Activated naive CD4-positive, alpha-beta T cell treated with anti-CD3 and anti-CD28 coated beads for 36 hours (primary cell): ENCODE data around the gene NBAS. TPM values are rescaled to one million over a fixed set of nuclear protein-coding genes. Genes with fewer than 3 reads are reported as not detected.
A peak's percentile ranks its signal among the peaks of the same experiment; 100 is the strongest.

Experiments used
- CTCF ChIA-PET: fragments of 350-600 bp; sonication (Branson Sonifier 250); formaldehyde crosslinking; loops from one replicate; lab custom pipeline; 2021; ENCODE audit warnings: antibody characterized with exemption; lab: Charles Lee
- DNase-seq: peaks from one replicate; pipeline ENCODE4 v3.0.0-alpha.2; 2020
- H3K27ac Mint-ChIP-seq: one replicate; pipeline ENCODE4 v1.8.0; 2021; ENCODE audit warnings: mild to moderate bottlenecking, mixed read lengths
- H3K27me3 Mint-ChIP-seq: one replicate; pipeline ENCODE4 v1.8.0; 2021; ENCODE audit warnings: low read depth, mixed read lengths
- H3K36me3 Mint-ChIP-seq: one replicate; pipeline ENCODE4 v1.8.0; 2021; ENCODE audit warnings: low read depth, mixed read lengths
- H3K4me1 Mint-ChIP-seq: one replicate; pipeline ENCODE4 v1.8.0; 2021; ENCODE audit warnings: low read depth, mixed read lengths
- H3K4me3 Mint-ChIP-seq: one replicate; pipeline ENCODE4 v1.8.0; 2021; ENCODE audit warnings: mild to moderate bottlenecking, moderate library complexity, mixed read lengths
- H3K9me3 Mint-ChIP-seq: one replicate; pipeline ENCODE4 v1.8.0; 2021; ENCODE audit warnings: mixed read lengths
- intact Hi-C: fragments of 100-400 bp; cut with micrococcal nuclease; formaldehyde crosslinking; loops from one replicate; pipeline ENCODE4 v1.15.1; 2023
- total RNA-seq, 2 experiments: library from RNA; stranded (reverse); gene quantifications; one replicate each; pipeline ENCODE4 v1.2.3, GENCODE V29; 2021

NBAS gene
- total RNA-seq, 2 experiments from 2014 or later = 45.5 to 46.4 TPM

DNA sequence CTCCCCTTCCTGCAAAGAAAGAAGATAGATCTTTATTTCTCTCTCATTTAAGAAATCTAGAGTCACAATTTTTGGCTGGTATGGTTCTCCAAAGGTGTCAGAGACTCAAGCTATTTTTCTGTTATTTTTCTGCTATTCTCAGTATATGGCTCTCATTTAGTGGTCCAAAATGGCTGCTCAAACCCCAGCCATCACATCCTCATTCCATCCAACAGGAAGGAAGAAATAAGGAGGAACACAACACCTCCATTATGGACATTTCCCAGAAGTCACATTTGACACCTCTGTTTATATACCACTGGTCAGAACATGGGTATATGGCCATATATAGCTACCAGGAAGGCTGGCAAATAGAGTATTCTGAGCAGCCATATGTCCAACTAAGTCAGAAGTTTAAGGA, 23.2 kb upstream of the NBAS start:
- Mint-ChIP-seq H3K4me1 (peaks cover 2% of the 10 kb centered on the region), H3K4me3 (no peak overlapping the region), H3K9me3 (no peaks in the 10 kb centered on the region), H3K27ac (no peak overlapping the region), H3K27me3 (no peaks in the 10 kb centered on the region), H3K36me3 (peaks cover 3% of the 10 kb centered on the region)
- intact Hi-C loops = no loop called here
- no peak for DNase-seq
- CTCF ChIA-PET = interaction anchor here (1.5 to 3.3 kb wide), 2 partner anchors 9 to 17 kb away, joined by 4 to 8 read pairs; no protein-coding TSS in a partner anchor

DNA sequence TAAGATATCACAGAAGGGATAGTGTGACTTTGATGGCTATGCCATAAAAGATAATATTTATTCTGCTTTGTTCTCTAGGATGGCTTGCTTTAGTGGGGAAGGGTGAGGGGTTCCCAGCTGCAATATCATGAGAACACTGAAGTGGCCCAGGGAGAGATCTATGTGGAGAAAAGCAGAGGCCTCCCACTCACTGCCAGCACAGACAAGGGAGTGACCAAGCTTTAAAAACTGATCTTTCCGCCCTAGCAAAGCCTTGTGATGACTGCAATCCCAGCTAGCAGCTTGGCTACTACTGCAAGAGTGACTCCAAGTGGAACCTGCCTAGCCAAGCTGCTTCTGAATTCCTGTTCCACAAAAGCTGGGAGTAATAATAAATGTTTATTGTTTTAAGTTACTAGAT, 22.7 kb upstream of the NBAS start:
- no peak overlapping the region for H3K27ac Mint-ChIP-seq
- DNase-seq = no peak
- no peaks in the 10 kb centered on the region for H3K36me3 Mint-ChIP-seq
- no peaks in the 10 kb centered on the region for H3K4me1 Mint-ChIP-seq
- CTCF ChIA-PET = interaction anchor here (1.5 to 3.3 kb wide), 2 partner anchors 8 to 17 kb away, joined by 4 to 8 read pairs; no protein-coding TSS in a partner anchor
- intact Hi-C loops = no loop called here
- H3K9me3 Mint-ChIP-seq = no peaks in the 10 kb centered on the region
- H3K27me3 Mint-ChIP-seq = no peaks in the 10 kb centered on the region
- no peak overlapping the region for H3K4me3 Mint-ChIP-seq

DNA sequence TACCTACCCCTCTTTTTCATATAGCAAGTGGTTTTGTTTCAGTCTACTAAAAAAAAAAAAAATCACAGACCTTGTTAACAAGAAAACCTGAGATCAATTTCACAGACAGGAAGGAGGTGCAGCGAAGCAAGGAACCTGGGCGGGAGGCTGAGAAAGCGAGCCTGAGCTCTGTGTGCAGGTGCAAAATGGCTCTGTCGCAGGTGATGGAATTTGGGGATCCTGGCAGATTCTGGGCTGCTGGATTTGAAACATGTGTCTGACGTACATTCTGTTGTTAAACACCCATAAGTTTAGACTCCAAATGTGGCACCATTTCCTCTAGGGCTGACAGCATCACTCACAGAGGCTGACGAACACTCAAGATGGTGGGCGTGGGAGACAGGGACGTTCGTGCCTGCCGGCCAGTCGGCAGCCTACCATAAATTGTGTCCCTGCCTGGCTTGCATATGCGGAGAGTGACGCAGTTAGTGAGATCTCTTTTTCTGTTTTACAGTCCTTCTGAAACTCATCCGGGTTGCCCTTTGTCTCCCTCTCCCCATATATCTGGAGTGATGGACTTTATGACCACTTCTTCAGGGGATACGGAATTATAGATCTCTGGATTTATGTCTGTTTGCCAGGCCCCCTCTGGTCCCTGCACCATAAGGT, 21.7 kb upstream of the NBAS start:
- CTCF ChIA-PET = interaction anchor here (0.6 to 3.3 kb wide), 3 partner anchors 7 to 9 kb away, joined by 4 to 8 read pairs (median 4); partner anchors contain the start of gene DDX1
- intact Hi-C loops = no loop called here
- Mint-ChIP-seq H3K4me3 (no peak overlapping the region), H3K36me3 (no peaks in the 10 kb centered on the region), H3K4me1 (no peaks in the 10 kb centered on the region), H3K9me3 (no peaks in the 10 kb centered on the region), H3K27me3 (no peaks in the 10 kb centered on the region), H3K27ac (no peak overlapping the region)
- DNase-seq = no peak

DNA sequence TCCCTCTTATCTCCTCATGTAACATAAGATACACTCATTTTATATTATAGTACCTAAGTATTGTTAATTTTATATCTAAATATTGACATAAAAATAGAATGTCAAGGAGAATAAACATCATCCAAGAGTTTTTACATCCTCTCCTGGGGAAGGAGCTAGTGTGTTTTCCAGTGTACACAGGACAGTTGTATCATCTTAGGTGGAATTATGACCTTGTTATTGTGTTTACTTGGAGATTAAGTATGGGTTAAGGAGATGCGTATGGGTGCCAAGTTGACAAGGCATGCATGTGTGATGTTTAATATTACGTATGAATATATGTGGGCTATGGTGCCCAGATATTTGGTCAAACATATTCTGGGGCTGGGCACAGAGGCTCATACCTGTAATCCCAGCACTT, 19.3 kb upstream of the NBAS start:
- H3K27ac Mint-ChIP-seq = no peak overlapping the region
- no peaks in the 10 kb centered on the region for H3K9me3 Mint-ChIP-seq
- no peaks in the 10 kb centered on the region for H3K36me3 Mint-ChIP-seq
- intact Hi-C loops = no loop called here
- H3K4me3 Mint-ChIP-seq = no peak overlapping the region
- DNase-seq = no peak
- CTCF ChIA-PET = interaction anchor here (1.0 kb wide), 1 partner anchor 20 kb away, joined by 3 read pairs; no protein-coding TSS in a partner anchor
- no peaks in the 10 kb centered on the region for H3K4me1 Mint-ChIP-seq
- no peaks in the 10 kb centered on the region for H3K27me3 Mint-ChIP-seq

DNA sequence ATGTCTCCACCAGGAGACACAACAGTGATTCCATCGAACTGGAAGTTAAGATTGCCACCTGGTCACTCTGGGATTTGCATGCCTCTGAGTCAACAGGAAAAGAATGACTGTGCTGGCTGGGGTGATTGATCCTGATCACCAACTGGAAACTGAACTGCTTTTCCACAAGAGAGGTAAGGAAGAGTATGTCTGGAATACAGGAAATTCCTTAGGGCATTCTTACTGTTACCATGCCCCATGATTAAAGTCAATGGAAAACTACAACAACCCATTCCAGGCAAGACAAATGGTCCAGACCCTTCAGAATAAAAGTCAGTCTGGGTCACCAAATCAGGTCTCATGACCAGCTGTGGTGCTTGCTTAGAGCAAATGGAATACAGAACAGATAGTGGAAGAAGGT, 18.5 kb upstream of the NBAS start:
- H3K27ac Mint-ChIP-seq = no peak overlapping the region
- no peaks in the 10 kb centered on the region for H3K36me3 Mint-ChIP-seq
- H3K4me3 Mint-ChIP-seq = no peak overlapping the region
- no peaks in the 10 kb centered on the region for H3K27me3 Mint-ChIP-seq
- H3K4me1 Mint-ChIP-seq = no peaks in the 10 kb centered on the region
- DNase-seq = no peak
- CTCF ChIA-PET = interaction anchor here (0.8 to 1.3 kb wide), 2 partner anchors 10 to 676 kb away, joined by 3 to 4 read pairs; no protein-coding TSS in a partner anchor
- intact Hi-C loops = loop anchor here (5.0 to 10.0 kb wide), 4 partner anchors 147 to 545 kb away; no protein-coding TSS in a partner anchor
- H3K9me3 Mint-ChIP-seq = no peaks in the 10 kb centered on the region

DNA sequence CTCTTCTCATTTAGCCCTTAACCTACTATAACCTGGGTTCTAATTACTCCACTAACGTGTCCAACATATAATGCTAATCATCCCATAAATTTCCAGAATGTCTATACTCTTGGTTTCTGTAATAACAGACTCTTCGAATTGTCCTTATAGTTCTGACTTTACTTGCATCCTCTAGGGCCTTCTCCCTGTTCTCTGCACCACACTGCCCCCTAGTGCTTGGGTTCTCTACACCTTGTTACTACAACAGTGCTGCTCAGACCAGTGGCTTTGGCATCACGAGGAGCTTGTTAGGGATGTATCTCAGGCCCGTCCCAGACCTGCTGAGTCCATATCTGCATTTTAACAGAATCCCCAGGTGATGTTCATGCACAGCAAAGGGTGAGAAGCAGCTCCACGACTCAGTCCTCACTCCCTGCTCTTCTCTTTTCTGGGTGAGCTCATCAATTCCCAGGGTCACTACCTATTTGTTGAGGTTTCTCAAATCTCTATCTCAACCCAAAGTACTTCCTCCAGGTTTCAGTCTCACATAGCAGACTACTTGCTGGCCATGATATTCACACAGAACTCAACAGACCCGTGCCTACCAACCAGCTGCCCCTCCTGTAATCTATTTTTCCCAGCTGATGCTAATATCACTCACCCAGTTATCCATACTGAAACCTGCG, 16.1 kb upstream of the NBAS start:
- Mint-ChIP-seq H3K27me3 (no peaks in the 10 kb centered on the region), H3K36me3 (no peaks in the 10 kb centered on the region), H3K27ac (no peak overlapping the region), H3K4me3 (no peak overlapping the region), H3K4me1 (no peaks in the 10 kb centered on the region), H3K9me3 (no peaks in the 10 kb centered on the region)
- CTCF ChIA-PET = interaction anchor here (0.6 to 2.8 kb wide), 33 partner anchors 9 to 711 kb away, joined by 3 to 21 read pairs (median 5); partner anchors contain the start of genes DDX1 and NBAS
- intact Hi-C loops = loop anchor here (1.0 to 10.0 kb wide), 7 partner anchors 16 to 674 kb away; partner anchors contain the start of gene NBAS
- peak; percentile 97 for DNase-seq

DNA sequence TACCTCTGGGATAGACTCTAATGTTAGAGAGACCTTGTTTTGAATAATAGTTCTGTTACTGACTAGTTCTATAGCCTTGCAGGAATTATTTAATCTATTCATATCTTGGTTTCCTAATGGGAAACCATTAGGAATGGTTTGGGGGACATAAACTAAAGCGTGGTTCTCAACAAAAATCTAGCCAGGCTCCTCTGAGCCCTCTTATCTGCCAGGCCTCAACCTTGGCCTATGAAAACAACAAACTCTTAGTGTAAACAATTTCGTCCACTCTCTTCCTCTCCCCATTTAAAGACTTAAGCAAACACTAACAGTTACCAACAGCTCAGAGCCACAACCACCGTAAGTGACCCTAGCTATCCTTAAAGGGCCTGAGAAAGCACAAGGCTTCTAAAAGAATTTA, 10.6 kb upstream of the NBAS start:
- Mint-ChIP-seq H3K27me3 (no peaks in the 10 kb centered on the region), H3K36me3 (no peaks in the 10 kb centered on the region), H3K4me3 (no peak overlapping the region), H3K27ac (no peak overlapping the region), H3K9me3 (no peaks in the 10 kb centered on the region), H3K4me1 (no peaks in the 10 kb centered on the region)
- intact Hi-C loops = loop anchor here (10.0 kb wide), 1 partner anchor 537 kb away; no protein-coding TSS in a partner anchor
- CTCF ChIA-PET = interaction anchor here (2.2 kb wide), 1 partner anchor 10 kb away, joined by 6 read pairs; no protein-coding TSS in a partner anchor
- no peak for DNase-seq

DNA sequence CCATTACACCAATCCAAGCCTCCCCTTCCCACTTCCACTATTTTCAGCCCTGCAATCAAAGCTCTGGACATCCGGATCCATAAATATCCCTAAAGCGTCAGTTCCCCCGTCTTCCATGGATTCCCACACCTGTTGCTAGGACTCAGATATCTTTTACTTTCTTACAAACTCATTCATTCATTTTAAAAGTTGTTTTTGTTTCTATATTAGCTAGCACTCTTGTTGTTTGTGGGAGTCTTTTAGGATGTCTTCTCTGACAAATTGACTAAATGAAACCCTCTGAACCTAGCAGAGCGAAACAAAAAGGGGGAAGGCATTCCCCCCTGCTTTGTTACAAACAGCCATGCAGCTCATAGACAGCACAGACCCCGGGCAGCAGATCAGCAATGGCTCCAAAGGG, 9.0 kb upstream of the NBAS start:
- Mint-ChIP-seq H3K27me3 (no peaks in the 10 kb centered on the region), H3K4me3 (no peak overlapping the region), H3K9me3 (no peaks in the 10 kb centered on the region), H3K27ac (no peak overlapping the region), H3K36me3 (no peaks in the 10 kb centered on the region), H3K4me1 (no peaks in the 10 kb centered on the region)
- CTCF ChIA-PET = interaction anchor here (1.5 to 2.2 kb wide), 2 partner anchors 8 to 9 kb away, joined by 3 to 6 read pairs; no protein-coding TSS in a partner anchor
- intact Hi-C loops = loop anchor here (10.0 kb wide), 1 partner anchor 535 kb away; no protein-coding TSS in a partner anchor
- no peak for DNase-seq

DNA sequence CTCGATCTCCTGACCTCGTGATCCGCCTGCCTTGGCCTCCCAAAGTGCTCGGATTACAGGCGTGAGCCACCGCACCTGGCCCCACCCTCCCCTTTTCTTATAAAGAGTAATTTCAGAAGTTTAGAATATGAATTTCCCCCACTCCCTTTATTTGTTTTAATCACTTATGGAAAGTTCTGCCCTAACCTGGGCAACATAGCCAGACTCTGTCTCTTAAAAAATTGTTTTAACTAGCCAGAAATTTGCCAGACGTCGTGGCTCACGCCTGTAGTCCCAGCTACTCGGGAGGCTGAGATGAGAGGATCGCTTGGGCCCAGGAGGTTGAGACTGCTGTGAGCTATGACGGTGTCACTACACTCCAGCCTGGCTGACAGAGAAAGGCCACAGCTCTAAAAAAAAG, 7.7 kb upstream of the NBAS start:
- intact Hi-C loops = no loop called here
- DNase-seq = no peak
- Mint-ChIP-seq H3K36me3 (no peaks in the 10 kb centered on the region), H3K27ac (no peak overlapping the region), H3K4me1 (no peaks in the 10 kb centered on the region), H3K27me3 (no peaks in the 10 kb centered on the region), H3K4me3 (no peak overlapping the region), H3K9me3 (no peaks in the 10 kb centered on the region)
- CTCF ChIA-PET = interaction anchor here (1.4 kb wide), 1 partner anchor 9 kb away, joined by 6 read pairs; no protein-coding TSS in a partner anchor

DNA sequence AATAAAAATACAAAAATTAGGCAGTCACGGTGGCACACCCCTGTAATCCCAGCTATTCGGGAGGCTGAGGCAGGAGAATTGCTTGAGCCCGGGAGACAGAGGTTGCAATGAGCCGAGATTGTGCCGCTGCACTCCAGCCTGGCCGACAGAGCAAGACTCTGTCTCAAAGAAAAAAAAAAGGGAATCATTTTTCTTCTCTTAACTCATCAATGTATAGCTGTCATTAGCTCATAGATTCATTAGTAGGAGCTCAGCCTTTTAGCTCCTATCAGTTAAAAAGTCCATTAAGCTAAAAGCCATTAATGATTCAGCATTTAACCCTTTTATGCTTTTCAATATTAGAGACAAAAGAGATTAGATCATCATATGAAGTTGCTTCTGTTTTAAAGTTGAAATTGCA, 5.8 kb upstream of the NBAS start:
- intact Hi-C loops = no loop called here
- CTCF ChIA-PET = interaction anchor here (0.8 to 1.6 kb wide), 4 partner anchors 10 to 21 kb away, joined by 3 to 16 read pairs (median 4); no protein-coding TSS in a partner anchor
- Mint-ChIP-seq H3K4me1 (peaks cover 9% of the 10 kb centered on the region), H3K27me3 (no peaks in the 10 kb centered on the region), H3K36me3 (no peaks in the 10 kb centered on the region), H3K4me3 (no peak overlapping the region), H3K9me3 (no peaks in the 10 kb centered on the region), H3K27ac (no peak overlapping the region)
- no peak for DNase-seq

DNA sequence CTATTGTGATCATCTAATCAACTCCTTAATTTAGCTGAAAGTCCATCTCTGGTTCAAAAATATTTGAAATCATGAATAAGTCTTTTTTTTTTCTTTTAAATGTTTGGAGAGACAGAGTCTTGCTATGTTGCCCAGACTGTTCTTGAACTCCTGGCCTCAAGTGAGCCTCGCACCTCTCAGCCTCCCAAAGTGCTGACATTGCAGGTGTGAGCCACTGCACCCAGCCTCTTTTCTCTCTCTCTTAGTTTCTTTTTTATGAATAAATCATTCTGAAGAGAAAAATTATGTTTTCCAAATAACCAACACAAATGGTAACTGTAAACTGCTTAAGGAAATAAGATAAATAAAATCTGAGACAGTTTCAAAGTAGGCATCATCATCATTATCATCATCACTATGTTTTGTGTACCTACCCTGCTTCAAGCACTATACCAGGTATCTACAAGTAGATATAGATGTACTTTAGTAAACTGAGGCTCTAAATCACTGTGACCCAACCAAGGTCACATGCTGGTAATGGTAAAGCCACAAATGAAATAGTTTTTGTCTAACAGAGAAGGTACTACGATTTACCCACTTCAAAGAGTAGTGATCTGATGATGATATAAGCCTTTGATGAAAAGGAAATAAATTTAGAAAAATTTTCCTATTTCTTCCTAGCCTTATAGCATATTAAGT, 5.0 kb upstream of the NBAS start:
- CTCF ChIA-PET = interaction anchor here (1.0 to 1.6 kb wide), 3 partner anchors 11 to 18 kb away, joined by 4 to 16 read pairs (median 9); no protein-coding TSS in a partner anchor

DNA sequence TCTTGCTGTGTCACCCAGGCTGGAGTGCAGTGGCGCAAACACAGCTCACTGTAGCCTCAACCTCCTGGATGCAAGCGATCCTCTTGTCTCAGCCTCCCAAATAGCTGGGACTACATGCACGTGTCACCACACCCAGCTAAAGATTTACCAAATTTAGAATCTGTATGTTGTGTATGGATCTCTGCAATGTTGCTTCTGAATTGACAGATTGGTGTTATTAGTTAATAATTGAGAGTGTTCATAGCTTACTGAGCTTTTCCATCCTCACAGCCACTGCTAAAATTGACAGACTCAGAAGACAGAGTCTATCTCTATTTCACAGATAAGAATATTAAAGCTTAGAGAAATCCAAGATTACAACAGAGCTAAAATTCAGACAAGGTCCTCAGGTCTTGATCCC, 4.3 kb upstream of the NBAS start:
- Mint-ChIP-seq H3K4me1 (peaks cover 11% of the 10 kb centered on the region), H3K4me3 (no peak overlapping the region), H3K27me3 (no peaks in the 10 kb centered on the region), H3K9me3 (no peaks in the 10 kb centered on the region), H3K27ac (no peak overlapping the region), H3K36me3 (no peaks in the 10 kb centered on the region)
- DNase-seq = no peak
- CTCF ChIA-PET = interaction anchor here (1.3 kb wide), 1 partner anchor 11 kb away, joined by 9 read pairs; no protein-coding TSS in a partner anchor
- intact Hi-C loops = no loop called here

More for the DNA sequence above, 5.0 kb upstream of the NBAS start:
- H3K36me3 Mint-ChIP-seq = no peaks in the 10 kb centered on the region
- H3K27ac Mint-ChIP-seq = no peak overlapping the region
- no peaks in the 10 kb centered on the region for H3K9me3 Mint-ChIP-seq
- DNase-seq = no peak
- intact Hi-C loops = no loop called here
- no peaks in the 10 kb centered on the region for H3K27me3 Mint-ChIP-seq
- no peak overlapping the region for H3K4me3 Mint-ChIP-seq
- peaks cover 11% of the 10 kb centered on the region for H3K4me1 Mint-ChIP-seq
